ENCODE results near the gene PWWP2B.
A peak's percentile ranks its signal among the peaks of the same experiment; 100 is the strongest.
"Not testable (repeated sequence)": the region's sequence is repeated elsewhere in the genome, so short reads cannot be mapped to it uniquely, and the experiment has no call there.

Gene PWWP2B

GRCh38 chr10:132382231-132382922 is 14.6 kb upstream of the PWWP2B start:
- no peak for DNase-seq

DNA sequence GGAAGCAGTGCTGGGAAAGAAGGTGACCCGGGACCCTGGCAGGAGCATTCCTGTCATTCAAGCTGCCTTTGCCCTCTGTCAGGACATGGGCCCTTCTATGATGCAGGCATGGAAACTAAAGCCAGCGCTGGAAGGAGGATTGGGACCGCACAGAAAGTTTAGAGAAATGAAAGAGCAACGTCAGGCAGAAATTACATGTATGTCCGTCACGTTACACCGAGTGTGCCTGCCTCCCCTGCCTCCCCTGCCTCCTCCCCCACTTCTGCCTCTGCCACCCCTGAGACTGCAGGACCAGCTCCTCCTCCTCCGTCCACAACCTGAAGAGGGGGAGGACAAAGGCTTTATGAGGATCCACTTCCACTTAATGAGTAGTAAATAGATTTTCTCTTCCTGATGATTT is 13.9 kb upstream of the PWWP2B start:
- no peak for DNase-seq

DNA sequence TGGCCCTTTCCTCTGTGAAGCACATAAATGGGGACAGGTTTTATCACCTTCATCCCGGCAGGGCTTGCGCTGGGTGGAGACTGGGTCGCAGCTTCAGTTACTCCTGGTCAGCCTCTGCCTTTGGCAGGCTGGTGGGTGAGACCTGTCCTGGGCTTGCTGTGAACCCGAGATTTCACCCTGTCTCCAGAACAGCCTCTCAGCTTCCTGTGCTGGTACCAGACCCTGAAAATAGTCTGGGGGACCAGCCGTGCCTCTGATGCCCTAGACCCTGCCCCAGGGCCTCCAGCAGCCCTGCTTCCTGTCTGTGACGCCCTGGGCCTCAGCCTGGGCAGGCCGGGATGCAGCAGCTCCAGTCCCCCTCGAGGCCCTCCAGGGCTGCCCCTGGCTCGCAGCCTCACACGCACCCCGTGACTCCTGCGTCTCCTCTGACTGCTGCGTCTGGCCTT is 13.2 kb upstream of the PWWP2B start:
- no peak for DNase-seq

DNA sequence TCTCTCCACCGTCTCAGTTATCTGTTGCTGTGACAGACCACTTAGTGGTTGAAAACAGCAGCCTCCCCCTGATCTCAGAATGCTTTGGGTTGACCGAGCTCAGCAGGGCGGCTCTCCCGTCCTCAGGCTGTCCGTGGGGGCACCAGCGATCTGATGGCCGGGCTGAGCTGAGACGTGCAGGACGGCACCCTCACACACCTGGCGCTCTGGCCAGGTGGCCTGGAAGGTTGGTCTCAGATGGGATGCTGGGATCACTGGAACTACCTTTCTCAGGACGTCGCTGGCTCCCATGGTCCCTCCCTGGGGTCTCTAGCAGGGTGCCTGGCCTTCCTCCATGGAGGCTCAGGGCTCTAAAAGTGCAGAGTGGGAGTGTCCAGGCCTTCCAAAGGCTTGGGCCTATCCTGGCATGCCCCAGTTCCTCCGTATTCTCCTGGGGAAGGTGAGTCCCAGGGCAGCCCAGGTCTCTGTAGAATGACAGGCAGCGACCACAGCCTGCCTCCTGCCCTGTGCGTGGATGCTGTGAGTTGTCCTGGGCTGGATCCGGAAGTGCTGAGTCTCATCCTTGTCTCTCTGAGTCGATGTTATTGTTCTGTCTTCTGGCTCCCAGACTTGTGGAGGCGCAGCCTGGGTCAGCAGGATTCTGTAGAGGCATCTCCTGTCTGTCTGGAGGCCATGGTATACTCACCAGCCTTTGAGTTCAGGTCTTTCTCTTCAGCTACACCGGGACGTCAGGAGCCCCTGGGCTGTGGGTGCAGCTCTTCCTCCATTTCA is 12.2 kb upstream of the PWWP2B start:
- no peak for DNase-seq

DNA sequence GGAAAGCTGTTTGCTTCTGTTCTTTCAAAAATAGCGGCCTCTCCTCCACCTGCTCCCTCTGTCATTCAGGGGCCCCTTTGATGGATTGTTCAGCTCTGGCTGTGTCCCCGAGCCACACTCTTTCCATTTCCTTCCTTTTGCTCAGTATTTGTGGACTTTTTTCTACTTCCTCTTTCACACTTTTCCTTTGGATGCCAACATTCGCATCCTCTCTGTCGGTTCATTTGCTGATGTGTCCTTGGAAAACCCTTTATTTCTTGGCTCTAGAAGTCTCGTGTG is 11.7 kb upstream of the PWWP2B start:
- DNase-seq, result no peak

GRCh38 chr10:132385721-132386418 is 11.1 kb upstream of the PWWP2B start:
- no peak for DNase-seq

GRCh38 chr10:132386419-132386831 is 10.6 kb upstream of the PWWP2B start:
- DNase-seq, result no peak

- not testable (repeated sequence) for DNase-seq
These were observed 10.1 kb upstream of the PWWP2B start for GRCh38 chr10:132386896-132387295.

DNA sequence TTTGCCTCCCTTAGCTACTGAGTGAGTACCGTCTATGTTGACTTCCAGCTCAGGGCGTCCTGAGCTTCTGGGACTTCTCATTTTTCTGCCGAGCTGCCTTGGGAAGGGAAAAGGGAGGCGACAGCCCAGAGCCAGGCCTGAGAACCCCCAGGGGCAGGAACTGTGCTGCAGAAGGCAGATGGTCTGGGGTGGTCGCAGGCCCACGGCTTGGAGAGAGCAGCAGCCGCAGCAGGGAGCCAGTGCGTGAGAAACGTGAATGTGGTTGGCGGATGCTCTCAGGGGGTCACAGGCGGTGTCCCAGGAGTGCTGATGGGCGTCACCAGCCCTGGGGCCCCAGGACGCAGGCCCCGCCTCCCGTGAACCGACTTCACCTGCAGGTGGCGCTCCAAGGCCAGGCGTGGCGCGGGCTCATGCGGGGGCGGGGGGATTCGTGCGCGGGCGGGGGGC is 9.2 kb upstream of the PWWP2B start:
- peak; percentile 45 for DNase-seq

GRCh38 chr10:132388891-132389432 is 8.0 kb upstream of the PWWP2B start:
- no peak for DNase-seq

DNA sequence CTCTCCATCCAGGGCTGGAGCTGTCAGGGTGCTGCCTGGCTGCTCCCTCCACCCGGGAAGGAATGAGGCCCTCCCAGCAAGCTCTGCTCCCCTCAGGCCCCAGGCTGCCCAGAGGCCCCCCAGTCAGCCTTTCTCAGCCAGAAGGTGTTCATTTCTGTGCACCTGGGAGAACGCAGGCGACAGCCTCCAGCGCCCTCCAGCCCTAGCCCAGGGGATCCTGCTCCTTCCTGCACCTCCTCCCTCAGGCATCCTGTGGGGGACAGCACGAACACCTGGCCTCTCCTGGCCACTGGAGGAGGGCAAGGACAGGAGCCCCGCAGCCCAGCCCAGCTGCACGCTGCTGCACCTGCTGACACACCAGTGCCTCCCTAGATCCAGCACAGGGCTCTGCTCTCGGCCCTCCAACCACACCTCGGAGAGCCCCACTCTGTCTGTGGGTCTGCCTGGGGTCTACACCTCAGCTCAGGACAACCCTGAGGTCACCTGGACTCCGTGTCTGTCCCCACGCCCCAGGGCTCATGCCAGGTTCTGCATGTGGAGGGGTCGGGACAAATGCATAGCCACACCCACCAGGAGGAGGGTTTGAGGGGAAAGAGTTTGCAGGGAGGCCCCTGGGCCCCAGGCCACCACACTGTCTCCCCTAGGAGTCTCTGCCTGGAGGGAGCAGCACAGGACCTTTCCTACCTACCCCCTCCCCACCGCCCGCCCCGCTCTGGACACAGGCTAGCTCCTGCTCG is 7.4 kb upstream of the PWWP2B start:
- no peak for DNase-seq

GRCh38 chr10:132390170-132390920 is 6.7 kb upstream of the PWWP2B start:
- no peak for DNase-seq

DNA sequence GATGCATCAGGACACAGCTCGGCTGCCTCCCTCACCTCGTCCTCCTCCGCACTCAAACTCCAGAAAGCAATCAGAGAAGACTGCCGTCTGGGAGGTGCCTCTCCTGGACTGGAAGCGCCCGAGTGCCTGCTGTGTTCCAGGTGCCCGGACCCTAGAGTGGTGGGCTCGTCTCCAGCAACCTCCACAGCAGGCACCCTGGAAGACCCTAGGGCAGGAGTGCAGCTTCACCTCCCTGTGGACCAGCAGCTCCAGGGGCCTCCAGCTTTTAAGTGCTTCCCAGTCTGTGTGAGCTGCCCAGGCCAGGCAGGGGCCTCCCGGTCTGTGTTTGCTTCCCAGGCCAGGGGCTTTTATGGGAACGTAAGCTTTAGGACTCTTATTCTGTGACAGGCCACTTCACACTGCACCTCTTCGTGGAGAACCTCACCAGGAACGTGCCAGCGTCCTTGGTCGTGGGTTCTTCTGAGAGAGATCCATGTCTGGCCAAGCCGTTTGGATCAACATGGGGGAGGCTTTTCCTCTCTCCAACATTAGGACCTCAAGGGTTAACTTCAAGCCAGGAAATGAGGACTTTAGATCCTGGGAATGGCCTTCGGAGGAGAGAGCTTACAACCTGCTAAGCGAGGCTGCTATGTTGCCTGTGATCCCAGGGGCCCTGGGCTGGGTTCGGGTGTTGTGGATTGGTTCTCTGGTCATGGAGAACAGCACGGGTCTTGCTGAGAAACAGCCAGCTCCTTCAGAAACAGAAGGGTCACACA is 5.9 kb upstream of the PWWP2B start:
- DNase-seq, result no peak

- DNase-seq, result no peak
These were observed 5.4 kb upstream of the PWWP2B start for GRCh38 chr10:132391676-132392020.

- DNase-seq, result no peak
These were observed 4.7 kb upstream of the PWWP2B start for GRCh38 chr10:132392184-132392800.

DNA sequence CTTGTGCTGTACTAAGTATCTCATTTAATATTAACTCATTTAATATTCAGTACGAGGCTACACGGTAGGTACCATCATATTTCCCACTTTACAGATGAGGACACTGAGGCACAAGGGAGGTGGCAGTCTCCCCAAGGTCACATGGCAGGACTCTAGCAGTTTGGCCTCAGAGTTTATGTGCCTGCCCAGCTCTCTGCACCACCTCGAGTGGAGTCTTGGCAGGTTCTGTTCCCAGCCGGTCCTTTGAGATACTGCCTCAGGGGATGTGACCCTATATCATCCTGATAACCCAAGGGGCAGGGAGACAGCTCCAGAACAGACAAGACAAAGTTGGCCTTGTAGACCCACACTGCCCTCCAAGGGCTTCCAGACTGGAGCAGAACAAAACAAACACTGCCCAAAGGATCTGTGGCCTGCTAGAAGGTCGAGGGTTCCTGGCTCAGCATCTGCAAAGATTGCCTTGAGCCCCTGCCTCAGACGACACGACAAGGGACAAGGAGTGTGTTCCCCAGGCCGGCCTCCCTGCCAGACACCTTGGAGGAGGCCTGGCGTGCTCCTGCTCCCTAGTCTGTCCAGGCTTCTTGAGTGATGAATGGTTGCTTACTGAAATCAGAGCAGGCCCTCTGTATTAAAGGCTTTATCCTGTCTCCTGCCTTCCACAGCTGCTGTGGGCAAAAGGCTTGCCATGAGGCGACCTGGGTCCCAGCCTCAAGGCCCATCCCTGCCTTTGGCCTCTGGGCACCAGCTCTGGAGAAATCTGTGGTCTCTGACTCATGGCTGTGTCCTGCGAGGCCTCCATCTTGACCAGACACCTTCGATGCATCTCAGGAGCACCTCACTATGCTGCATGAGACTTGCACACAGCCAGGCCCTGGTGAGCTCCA is 3.9 kb upstream of the PWWP2B start:
- DNase-seq, result no peak

GRCh38 chr10:132393695-132394181 is 3.3 kb upstream of the PWWP2B start:
- no peak for DNase-seq

DNA sequence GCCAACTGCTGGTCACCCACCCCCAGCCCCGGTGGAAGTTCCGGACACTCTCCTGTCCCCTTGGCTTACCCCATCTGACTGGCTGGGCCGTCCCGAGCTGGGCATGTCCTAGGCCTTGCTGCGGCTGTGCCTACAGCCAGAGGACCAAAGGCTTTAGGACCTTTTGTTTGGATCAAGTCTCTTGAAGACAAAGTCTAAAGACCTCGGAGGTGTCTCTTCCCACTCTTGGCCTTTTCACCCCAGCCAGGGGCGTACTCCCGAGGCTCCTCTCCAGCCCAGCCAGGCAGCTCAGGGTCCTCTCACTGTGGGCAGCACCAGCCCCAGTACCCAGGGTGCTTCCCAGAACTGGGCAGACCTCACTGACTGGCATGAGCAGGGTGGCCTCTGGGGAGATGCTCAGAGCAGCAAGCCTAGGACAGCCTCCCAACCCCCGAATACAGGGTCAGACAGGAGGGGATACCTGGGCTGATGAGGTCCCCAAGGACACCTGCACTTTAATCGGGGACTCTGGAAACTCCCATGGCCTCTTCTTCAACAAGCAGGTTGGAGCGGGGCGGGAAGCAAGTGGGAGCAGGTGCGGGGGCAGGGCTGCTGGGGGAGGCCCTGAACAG is 2.7 kb upstream of the PWWP2B start:
- DNase-seq, result no peak

GRCh38 chr10:132394936-132395703 is 1.9 kb upstream of the PWWP2B start:
- DNase-seq, result no peak

Measured in KG1 (cell line).